HG03565 (cell line): Measurements from ENCODE around the gene SDHB.

Source experiments
- ATAC-seq: cut with Tn5 transposase; IDR thresholded peaks from one replicate; pipeline ENCODE4 v1.9.1; 2021; ENCODE audit warnings: mild to moderate bottlenecking, moderate library complexity; ENCODE audit not compliant: unreplicated experiment

Gene SDHB

DNA sequence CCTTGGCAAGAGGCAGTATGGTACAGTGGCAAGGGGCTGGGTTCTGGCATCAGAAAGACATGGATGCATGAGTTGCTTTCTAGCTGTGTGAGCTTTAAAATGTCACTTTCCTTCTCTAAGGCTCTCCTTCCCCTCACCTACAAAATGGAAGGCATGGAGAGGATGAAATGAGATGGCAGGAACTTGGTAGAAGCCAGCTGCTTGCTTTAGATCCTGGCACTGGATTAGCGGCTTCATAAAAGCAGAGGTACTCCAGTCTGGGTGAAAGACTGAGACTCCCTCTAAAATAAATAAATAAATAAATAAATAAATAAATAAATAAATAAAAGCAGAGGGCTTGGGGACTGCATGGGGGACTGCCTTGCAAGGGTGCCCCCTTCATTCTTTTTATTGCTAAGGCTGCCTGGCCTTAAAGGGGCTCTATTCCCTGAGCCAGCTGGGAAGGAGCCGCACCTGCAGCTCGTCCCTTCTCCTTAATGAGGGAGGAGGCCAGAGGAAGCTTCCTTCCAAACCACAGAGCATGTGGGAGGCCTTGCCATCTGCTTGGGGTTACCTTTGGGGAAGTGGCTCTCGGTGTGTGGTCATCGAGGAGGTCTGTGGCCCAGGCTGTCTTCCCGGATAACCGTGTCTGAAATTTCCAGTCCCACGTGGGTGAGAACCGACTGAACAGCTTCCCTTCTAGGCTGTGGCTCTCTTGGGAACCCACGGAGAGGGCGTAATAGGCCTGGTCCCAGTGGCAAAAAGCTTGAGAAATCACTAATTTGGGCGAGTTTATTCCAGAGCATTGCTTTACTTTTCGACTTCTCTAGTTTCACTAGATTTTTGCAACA lies 40.1 kb downstream of the SDHB start:
- ATAC-seq, result no peak

DNA sequence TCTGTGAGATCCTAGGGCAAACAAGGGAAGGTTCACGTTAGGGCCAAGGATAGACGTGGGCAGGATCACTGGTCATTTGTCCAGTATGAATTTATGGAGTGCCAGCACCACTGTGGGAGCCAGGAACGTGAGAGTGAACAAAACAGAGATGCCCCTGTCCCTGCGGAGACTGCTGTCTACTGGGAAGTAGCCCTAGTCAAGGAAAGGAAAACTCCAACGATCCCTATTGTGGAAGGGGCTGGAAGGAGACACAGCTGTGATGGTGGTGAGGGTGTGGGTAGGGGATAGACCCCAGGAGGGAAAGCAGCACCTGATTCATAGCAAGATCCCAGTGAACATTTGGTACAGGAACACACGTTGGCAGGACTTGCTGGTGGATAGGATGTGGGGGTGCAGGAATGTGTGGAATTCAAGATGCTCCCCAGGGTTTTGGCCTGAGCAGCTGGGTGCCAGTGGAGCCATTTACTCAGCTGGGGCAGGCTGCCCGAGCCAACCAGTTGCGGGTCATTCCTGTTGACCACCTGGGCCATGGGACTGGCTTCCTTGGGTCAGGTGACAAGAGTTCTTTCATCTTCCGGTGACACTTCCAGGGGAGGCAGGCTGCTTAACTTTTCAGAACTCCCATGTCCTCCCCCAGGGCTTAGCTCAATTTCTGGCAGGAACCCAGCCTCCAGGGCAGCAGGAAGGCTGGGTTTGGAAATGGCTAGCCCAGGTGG lies 40.9 kb downstream of the SDHB start:
- ATAC-seq, result no peak

GRCh38 chr1:17011439-17012307 lies 42.2 kb downstream of the SDHB start, which contains the start of gene ATP13A2:
Gene ATP13A2 (minus strand): TSS chr1:17011928. CDS start chr1:17011738, 190 bp downstream.
- ATAC-seq, result peak; percentile 59

GRCh38 chr1:17011092-17011438 lies 42.8 kb downstream of the SDHB start:
- no peak for ATAC-seq

- no peak for ATAC-seq
Observed at GRCh38 chr1:17009706-17010105, 44.1 kb downstream of the SDHB start.

DNA sequence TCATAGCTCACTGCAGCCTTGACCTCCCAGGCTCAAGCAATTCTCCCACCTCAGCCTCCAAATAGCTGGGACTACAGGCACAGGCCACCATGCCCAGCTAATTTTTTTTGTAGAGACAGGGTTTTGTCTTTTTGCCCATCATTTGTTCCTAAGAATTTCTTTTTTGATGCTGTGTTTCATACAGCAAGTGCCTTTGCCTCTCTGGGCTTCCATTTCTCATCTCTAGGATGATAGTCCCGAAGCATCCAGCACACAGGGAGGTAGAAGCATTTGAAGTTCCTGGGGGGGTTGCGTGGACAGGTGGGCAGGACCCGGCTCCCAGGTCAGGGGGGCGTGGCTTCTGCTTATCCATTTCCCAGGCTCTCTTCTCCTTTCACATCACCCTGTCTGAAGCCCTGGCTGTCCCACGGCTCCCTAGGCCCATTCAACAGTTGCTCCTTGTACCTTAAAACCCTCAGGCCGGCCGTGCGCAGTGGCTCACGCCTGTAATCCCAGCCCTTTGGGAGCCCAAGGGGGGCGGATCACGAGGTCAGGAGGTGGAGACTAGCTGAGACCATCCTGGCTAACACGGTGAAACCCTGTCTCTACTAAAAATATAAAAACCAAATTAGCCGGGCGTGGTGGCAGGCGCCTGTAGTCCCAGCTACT lies 45.5 kb downstream of the SDHB start:
- ATAC-seq, result no peak

- no peak for ATAC-seq
Observed at GRCh38 chr1:17007121-17007520, 46.7 kb downstream of the SDHB start.

GRCh38 chr1:17005365-17005740 lies 48.5 kb downstream of the SDHB start:
- ATAC-seq, result no peak

- ATAC-seq, result no peak
Observed at GRCh38 chr1:17004466-17005364, 49.1 kb downstream of the SDHB start.

DNA sequence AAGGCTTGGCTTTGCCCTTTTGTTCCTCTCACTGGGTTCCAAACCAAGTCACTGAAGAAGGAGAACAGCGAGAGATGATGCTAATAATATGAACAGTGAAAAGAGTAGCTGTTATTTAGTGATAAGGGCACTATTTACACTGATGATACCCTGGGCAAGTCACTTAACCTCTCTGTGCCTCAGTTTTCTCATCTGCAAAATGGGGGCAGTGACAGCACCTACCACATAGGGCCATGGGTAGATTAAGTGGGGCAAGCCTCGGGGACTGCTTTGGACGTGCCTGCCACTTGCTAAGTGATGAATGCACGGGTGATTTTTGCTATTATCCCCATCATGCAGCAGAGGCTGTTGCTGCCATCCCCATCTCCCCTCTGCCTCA lies 51.3 kb downstream of the SDHB start:
- ATAC-seq, result no peak

DNA sequence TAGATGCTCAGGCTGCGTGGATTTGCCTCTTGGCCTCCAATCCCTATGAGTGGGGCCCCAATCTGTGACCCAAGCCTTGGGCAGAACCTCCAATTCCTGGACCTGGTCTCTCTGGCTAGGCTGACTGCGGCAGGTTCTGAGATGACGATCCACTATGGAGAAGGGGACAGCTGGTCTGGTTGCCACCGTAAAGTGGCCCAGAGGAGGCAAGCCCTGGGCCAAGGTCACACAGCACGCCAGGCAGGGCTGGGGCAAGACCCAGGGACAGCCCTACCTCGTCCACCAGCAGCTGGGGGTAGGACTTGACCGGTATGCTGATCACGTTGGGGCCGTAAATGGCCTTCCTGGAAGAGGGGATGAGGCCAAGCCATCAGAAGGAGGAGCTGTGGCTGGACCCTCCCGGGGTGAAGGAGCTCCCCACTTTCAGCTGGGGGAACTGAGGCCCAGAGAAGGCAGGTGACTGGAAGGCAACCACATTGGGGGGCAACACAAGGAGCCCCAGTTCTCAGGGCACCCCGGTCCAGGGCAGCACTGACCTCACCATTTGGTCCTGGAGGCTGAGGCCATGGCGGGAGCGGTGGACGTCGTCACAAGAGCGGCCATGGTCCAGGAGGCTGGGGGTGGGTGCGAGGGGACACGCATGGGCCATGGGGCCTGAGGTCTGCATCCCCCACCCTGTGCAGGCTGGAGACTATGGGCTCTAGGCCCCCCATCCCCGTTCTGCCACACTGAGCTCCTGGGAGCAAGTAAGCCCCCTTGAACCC lies 51.9 kb downstream of the SDHB start:
- ATAC-seq, result no peak

- no peak for ATAC-seq
Observed at GRCh38 chr1:16999863-17000262, 54.0 kb downstream of the SDHB start.

DNA sequence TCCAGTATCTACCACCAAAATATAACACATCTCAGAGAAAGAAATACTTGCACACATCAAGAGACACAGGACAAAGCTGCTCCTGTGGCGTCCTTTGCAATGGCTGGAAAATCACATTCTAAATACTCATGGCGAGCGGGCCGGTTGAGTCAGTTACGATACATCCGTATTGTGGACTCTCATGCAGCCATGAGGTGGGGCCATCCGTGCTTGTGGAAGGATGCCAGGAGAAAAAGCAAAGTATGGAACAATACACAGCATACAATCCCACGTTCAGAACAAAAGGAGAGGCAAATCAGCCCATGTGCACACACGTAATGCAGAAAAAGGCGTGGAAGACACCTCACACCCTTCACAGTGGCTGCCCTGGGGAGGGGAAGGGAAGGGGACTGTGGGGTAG lies 55.2 kb downstream of the SDHB start:
- no peak for ATAC-seq

GRCh38 chr1:16996845-16997244 lies 57.0 kb downstream of the SDHB start:
- ATAC-seq, result no peak

DNA sequence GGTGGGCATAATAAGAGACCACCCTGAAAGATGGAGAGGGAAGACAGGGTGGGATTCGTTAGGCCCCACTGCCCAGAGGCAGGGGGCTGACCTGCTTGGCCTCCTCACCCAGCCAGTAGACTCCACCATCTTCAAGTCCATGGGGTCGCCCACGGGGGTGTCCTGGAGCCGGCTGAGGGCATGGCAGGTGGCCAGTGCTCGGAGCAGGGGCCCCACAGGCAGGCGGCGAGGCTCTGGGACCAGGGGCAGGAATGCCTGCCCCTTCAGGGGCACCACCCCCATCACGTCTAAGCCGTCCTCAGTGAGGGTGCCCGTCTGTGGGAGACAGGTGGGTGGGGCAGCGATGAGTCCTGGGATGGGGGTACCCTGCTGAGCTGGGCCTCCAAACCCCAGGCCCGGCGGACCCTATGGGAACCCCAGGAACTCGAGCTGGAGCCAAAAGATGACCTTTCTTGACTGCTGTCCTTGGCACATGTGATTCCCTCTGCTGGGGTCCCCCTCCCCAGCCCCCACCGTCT lies 60.3 kb downstream of the SDHB start:
- ATAC-seq, result no peak

- no peak for ATAC-seq
Observed at GRCh38 chr1:16992675-16993074, 61.2 kb downstream of the SDHB start.

DNA sequence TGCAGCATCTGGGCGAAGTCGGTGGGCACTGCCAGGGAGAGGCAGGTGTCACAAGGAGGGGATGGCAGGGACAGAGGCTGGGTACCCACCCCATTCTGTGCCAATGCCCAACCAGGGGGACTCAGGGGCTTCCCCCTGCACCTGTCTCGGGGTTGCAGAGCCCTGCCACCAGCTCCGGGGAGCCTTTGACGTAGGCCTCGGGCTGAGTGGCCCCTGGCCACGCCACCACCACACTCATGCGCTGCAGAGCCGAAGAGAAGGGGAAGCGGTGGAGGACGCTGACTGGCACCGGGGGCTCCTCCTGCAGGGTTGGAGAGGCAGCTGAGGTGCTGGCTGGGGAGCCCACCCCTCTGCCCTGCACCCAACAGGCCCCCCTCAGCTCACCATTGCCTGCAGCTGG lies 61.7 kb downstream of the SDHB start:
- ATAC-seq, result no peak

DNA sequence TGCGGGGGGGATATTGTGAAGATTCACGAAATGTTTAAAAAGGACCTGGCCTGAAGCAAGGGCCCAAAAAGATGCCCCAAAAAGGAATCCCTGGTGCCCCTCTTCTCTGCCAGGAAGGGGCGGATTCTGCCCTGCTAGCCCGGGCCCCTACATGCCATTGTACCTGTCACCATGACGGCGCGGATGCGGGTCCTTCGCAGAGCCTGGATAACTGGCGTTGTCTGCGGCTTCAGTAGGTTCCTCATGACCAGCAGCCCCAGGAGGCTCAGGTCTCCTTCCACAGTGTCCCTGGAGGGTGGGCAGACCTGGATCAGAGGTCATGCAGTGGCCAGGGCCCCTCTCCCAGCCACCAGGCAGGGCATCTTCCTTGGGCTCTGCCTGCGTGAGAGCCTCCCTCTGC lies 62.3 kb downstream of the SDHB start:
- no peak for ATAC-seq
